H9 (cell line): ENCODE data around the gene DENND11. TPM values are rescaled to one million over a fixed set of nuclear protein-coding genes. Genes with fewer than 3 reads are reported as not detected.

Source experiments
- DNase-seq: peaks from one replicate; pipeline ENCODE4 v3.0.0-alpha.2; 2017
- H2AFZ ChIP-seq: one replicate; pipeline ENCODE4 v1.6.1; 2013; ENCODE audit warnings: mild to moderate bottlenecking, low read length, control low read depth, moderate library complexity
- H2AK5ac ChIP-seq: 2 replicates; pipeline ENCODE4 v1.6.1; 2013; ENCODE audit warnings: low read length, control low read depth, mixed read lengths; ENCODE audit not compliant: insufficient read length
- H2BK120ac ChIP-seq: one replicate; pipeline ENCODE4 v1.6.1; 2013; ENCODE audit warnings: low read depth, mild to moderate bottlenecking, low read length, control low read depth, inconsistent platforms; ENCODE audit not compliant: poor library complexity, severe bottlenecking
- H2BK12ac ChIP-seq: 2 replicates; pipeline ENCODE4 v1.6.1; 2013; ENCODE audit warnings: low read length, control low read depth, mixed read lengths, low read depth; ENCODE audit not compliant: insufficient read length
- H2BK15ac ChIP-seq: 2 replicates; pipeline ENCODE4 v1.6.1; 2013; ENCODE audit warnings: low read depth, low read length, control low read depth
- H2BK20ac ChIP-seq: one replicate; pipeline ENCODE4 v1.6.1; 2013; ENCODE audit warnings: low read depth, mild to moderate bottlenecking, low read length, control low read depth, inconsistent platforms; ENCODE audit not compliant: poor library complexity, severe bottlenecking
- H2BK5ac ChIP-seq: 2 replicates; pipeline ENCODE4 v1.6.1; 2013; ENCODE audit warnings: low read length, control low read depth, mixed read lengths; ENCODE audit not compliant: insufficient read length
- H3K14ac ChIP-seq: 2 replicates; pipeline ENCODE4 v1.6.1; 2013; ENCODE audit warnings: low read length, control low read depth; ENCODE audit not compliant: insufficient read depth
- H3K18ac ChIP-seq: 2 replicates; pipeline ENCODE4 v1.6.1; 2013; ENCODE audit warnings: low read depth, mild to moderate bottlenecking, mixed read lengths, low read length, control low read depth; ENCODE audit not compliant: insufficient read length
- H3K23ac ChIP-seq: 2 replicates; pipeline ENCODE4 v1.6.1; 2013; ENCODE audit warnings: low read length, control low read depth, mixed read lengths, low read depth; ENCODE audit not compliant: insufficient read length
- H3K23me2 ChIP-seq: 2 replicates; pipeline ENCODE4 v1.6.1; 2013; ENCODE audit warnings: low read depth, mild to moderate bottlenecking, mixed read lengths, low read length, control low read depth; ENCODE audit not compliant: insufficient read length, poor library complexity, severe bottlenecking
- H3K27ac ChIP-seq: 2 replicates; pipeline ENCODE4 v1.5.1; 2013; ENCODE audit warnings: low read length, control low read depth, mixed read lengths, low read depth; ENCODE audit not compliant: insufficient read length
- H3K27me3 ChIP-seq: 2 replicates; pipeline ENCODE4 v1.6.1; 2013; ENCODE audit warnings: low read length, control low read depth, inconsistent platforms; ENCODE audit not compliant: insufficient read depth
- H3K4ac ChIP-seq: 2 replicates; pipeline ENCODE4 v1.6.1; 2013; ENCODE audit warnings: low read depth, mild to moderate bottlenecking, control low read depth, inconsistent platforms, low read length, moderate library complexity
- H3K4me1 ChIP-seq: 2 replicates; pipeline ENCODE4 v1.6.1; 2013; ENCODE audit warnings: low read length, control low read depth, inconsistent platforms; ENCODE audit not compliant: insufficient read depth
- H3K4me2 ChIP-seq: 2 replicates; pipeline ENCODE4 v1.6.1; 2013; ENCODE audit warnings: low read length, control low read depth, mixed read lengths; ENCODE audit not compliant: insufficient read length, insufficient read depth
- H3K56ac ChIP-seq: 2 replicates; pipeline ENCODE4 v1.6.1; 2013; ENCODE audit warnings: low read depth, mild to moderate bottlenecking, mixed read lengths, low read length, control low read depth; ENCODE audit not compliant: insufficient read length
- H3K79me1 ChIP-seq: 2 replicates; pipeline ENCODE4 v1.6.1; 2013; ENCODE audit warnings: low read depth, mild to moderate bottlenecking, moderate library complexity, low read length, control low read depth, inconsistent platforms; ENCODE audit not compliant: insufficient read depth, poor library complexity, severe bottlenecking
- H3K79me2 ChIP-seq: 2 replicates; pipeline ENCODE4 v1.6.1; 2013; ENCODE audit warnings: low read length, control low read depth, inconsistent platforms; ENCODE audit not compliant: insufficient read depth
- H3K9ac ChIP-seq: 2 replicates; pipeline ENCODE4 v1.6.1; 2013; ENCODE audit warnings: low read length, control low read depth, mixed read lengths; ENCODE audit not compliant: insufficient read length; ENCODE audit errors: extremely low read depth
- H3K9me3 ChIP-seq: one replicate; pipeline ENCODE4 v1.6.1; 2013; ENCODE audit warnings: low read depth, low read length, inconsistent platforms; ENCODE audit not compliant: control insufficient read depth
- H3T11ph ChIP-seq: one replicate; pipeline ENCODE4 v1.6.1; 2013; ENCODE audit warnings: mild to moderate bottlenecking, low read length, control low read depth, inconsistent platforms
- H4K20me1 ChIP-seq: one replicate; pipeline ENCODE4 v1.6.1; 2013; ENCODE audit not compliant: control insufficient read depth, insufficient read length, insufficient read depth
- H4K5ac ChIP-seq: 2 replicates; pipeline ENCODE4 v1.6.1; 2013; ENCODE audit warnings: low read depth, mild to moderate bottlenecking, mixed read lengths, low read length, control low read depth; ENCODE audit not compliant: insufficient read length
- H4K8ac ChIP-seq: replicated peaks from 2 replicates; pipeline ENCODE4 v1.6.1; 2013; ENCODE audit warnings: low read length, control low read depth, mixed read lengths, low read depth; ENCODE audit not compliant: insufficient read length
- H4K91ac ChIP-seq: 2 replicates; pipeline ENCODE4 v1.6.1; 2013; ENCODE audit warnings: low read depth, mild to moderate bottlenecking, moderate library complexity, mixed read lengths, low read length, control low read depth; ENCODE audit not compliant: insufficient read length
- H3K27ac Mint-ChIP-seq, 3 experiments: 2 replicates in 2 of 3; 3 replicates in 1 of 3; pipeline ENCODE4 v1.8.0; 2020 to 2021; ENCODE audit warnings: mixed read lengths in 3 of 3, mild to moderate bottlenecking in 1 of 3, moderate library complexity in 1 of 3
- H3K27me3 Mint-ChIP-seq: 2 replicates; pipeline ENCODE4 v1.8.0; 2021; ENCODE audit warnings: low read depth, mild to moderate bottlenecking, moderate library complexity, mixed read lengths
- H3K36me3 Mint-ChIP-seq, 3 experiments: 2 replicates in 2 of 3; 3 replicates in 1 of 3; pipeline ENCODE4 v1.8.0; 2020 to 2021; ENCODE audit warnings: low read depth in 3 of 3, mixed read lengths in 3 of 3; ENCODE audit not compliant: insufficient read depth in 1 of 3
- H3K4me1 Mint-ChIP-seq, 2 experiments: 2 replicates each; pipeline ENCODE4 v1.8.0; 2020; ENCODE audit warnings: mixed read lengths in 2 of 2
- H3K4me3 Mint-ChIP-seq, 2 experiments: 2 replicates in 1 of 2; 3 replicates in 1 of 2; pipeline ENCODE4 v1.8.0; 2020 to 2021; ENCODE audit warnings: mild to moderate bottlenecking in 2 of 2, mixed read lengths in 2 of 2, moderate library complexity in 1 of 2
- H3K9me3 Mint-ChIP-seq, 2 experiments: 2 replicates in 1 of 2; 3 replicates in 1 of 2; pipeline ENCODE4 v1.8.0; 2020; ENCODE audit warnings: mild to moderate bottlenecking in 2 of 2, mixed read lengths in 2 of 2, moderate library complexity in 1 of 2
- CTCF ChIP-seq: fragments of 200-600 bp; sonication (generic); conservative IDR thresholded peaks from 3 replicates; pipeline ENCODE4 v1.8.0; 2021; ENCODE audit warnings: antibody characterized with exemption, mild to moderate bottlenecking
- WGBS: extraction: QIAGEN DNeasy Blood & Tissue Kit; methylation state at CpG from one replicate; pipeline ENCODE4 v1.1.7; 2013; ENCODE audit warnings: missing lambda C conversion rate, low lambda C conversion rate, mixed read lengths; ENCODE audit not compliant: insufficient read length; ENCODE audit errors: extremely low coverage; 5-methylcytosine and 5-hydroxymethylcytosine counted together
- total RNA-seq: library from RNA; stranded (reverse); gene quantifications from 2 replicates; pipeline ENCODE4 v1.2.1, GENCODE V29; 2021

DENND11 gene
- total RNA-seq, 1 experiment from 2014 or later: 21.9 TPM

DNA sequence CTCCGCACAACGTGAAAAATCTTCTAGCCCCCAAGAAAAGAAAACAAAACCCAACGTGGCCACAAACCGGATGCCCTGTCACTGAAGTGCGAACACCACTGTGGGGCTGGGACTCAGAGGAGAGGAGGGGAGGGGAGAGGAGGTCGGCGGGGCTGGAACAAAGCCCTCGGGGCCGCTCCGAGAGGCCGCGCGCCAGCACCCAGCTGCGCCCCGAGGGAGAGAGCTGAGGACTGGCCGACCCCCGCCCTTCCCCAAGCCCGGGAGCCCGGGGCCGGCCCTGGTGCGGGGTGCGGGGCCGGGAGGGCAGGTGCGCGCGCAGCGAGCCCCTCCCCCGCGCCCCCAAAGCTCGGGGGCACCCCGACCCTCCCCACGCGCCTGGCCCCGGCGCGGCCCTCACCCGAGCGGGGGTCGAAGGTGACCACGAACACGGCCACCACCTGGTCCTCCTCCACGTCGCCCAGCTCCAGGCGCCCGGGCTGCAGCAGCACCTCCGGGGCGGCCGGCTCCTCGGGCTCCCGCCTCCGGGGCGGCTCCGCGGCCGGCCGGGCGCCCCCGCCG is 398 bp downstream of the DENND11 start:
- peaks cover 60 to 61% of the 10 kb centered on the region in 2 experiments for H3K4me1 Mint-ChIP-seq
- Histone ChIP-seq H4K8ac (no peak overlapping the region), H3K23me2 (peaks cover 5% of the 10 kb centered on the region), H2AFZ (no peak overlapping the region), H2BK5ac (no peak overlapping the region), H4K5ac (no peak overlapping the region), H3K9ac (no peak overlapping the region), H3K14ac (no peak overlapping the region), H3K27ac (no peak overlapping the region), H2BK20ac (no peak overlapping the region), H4K91ac (no peak overlapping the region), H3T11ph (no peak overlapping the region), H3K4me1 (peaks cover 4% of the 10 kb centered on the region), H3K56ac (no peak overlapping the region), H2BK15ac (no peak overlapping the region), H2AK5ac (no peak overlapping the region), H4K20me1 (no peaks in the 10 kb centered on the region), H3K27me3 (peaks cover 2% of the 10 kb centered on the region; the same call in 1 of the 2 replicates), H2BK12ac (no peak overlapping the region), H3K79me2 (no peaks in the 10 kb centered on the region), H3K4me2 (peak overlapping the region; percentile 89), H2BK120ac (no peak overlapping the region), H3K9me3 (no peaks in the 10 kb centered on the region), H3K23ac (no peak overlapping the region), H3K79me1 (no peaks in the 10 kb centered on the region), H3K18ac (no peak overlapping the region), H3K4ac (no peak overlapping the region)
- DNase-seq: peak; percentile 52
- H3K27ac Mint-ChIP-seq: no peak overlapping the region
- peaks cover 23% of the 10 kb centered on the region for H3K27me3 Mint-ChIP-seq
- TF ChIP-seq CTCF: no peak
- peak overlapping the region; percentile 79 to 87 for H3K4me3 Mint-ChIP-seq
- H3K36me3 Mint-ChIP-seq: 0 out of 7 replicates have a peak, but pooled peaks cover 0 to under 1% (median 0%) of the 10 kb centered on the region in 3 experiments
- WGBS: no CpG with 5 or more reads among the region's 59 CpGs
- no peaks in the 10 kb centered on the region for H3K9me3 Mint-ChIP-seq
